ENCODE measurements around the gene ATP2B2. TPM values are rescaled to one million over a fixed set of nuclear protein-coding genes. Genes with fewer than 3 reads are reported as not detected.
A peak's percentile ranks its signal among the peaks of the same experiment; 100 is the strongest.

The ATP2B2 gene
- total and polyA plus RNA-seq, 7 donors: 0.08 to 6.5 (median 0.77) TPM

GRCh38 chr3:10361375-10361774 lies 144.0 kb downstream of the ATP2B2 start:
- WGBS, 3 donors: 25 to 40% (median 29%) methylated on average over 5 of the region's 5 CpGs
- no peak overlapping the region for H3K4me3 ChIP-seq
- H3K27ac ChIP-seq: no peak overlapping the region
- intact Hi-C loops (cut with DNase I): no loop called here
- peaks cover 0 to 14% of the 10 kb centered on the region in 2 donors for H3K36me3 ChIP-seq (ENCODE audit: insufficient read depth in 1 of 2, low read depth in 1 of 2)
- no peaks in the 10 kb centered on the region for H3K4me1 ChIP-seq
- no peaks in the 10 kb centered on the region for H3K27me3 ChIP-seq (ENCODE audit: insufficient read depth in 3 of 3, low read length in 2 of 3)
- DNase-seq (peak in 1 of 2 donors; percentile 49), ATAC-seq (peak in 2 of 4 donors; percentile 50 to 78)
- no peaks in the 10 kb centered on the region for H3K9me3 ChIP-seq
- no peak for TF ChIP-seq CTCF (IDR thresholded peaks at IDR 0.05)

GRCh38 chr3:10360478-10360877 lies 144.9 kb downstream of the ATP2B2 start:
- intact Hi-C loops (cut with DNase I): no loop called here
- H3K9me3 ChIP-seq: no peaks in the 10 kb centered on the region
- 96 to 99% (median 96%) methylated on average over 7 of the region's 7 CpGs for WGBS, 3 donors
- TF ChIP-seq CTCF (IDR thresholded peaks at IDR 0.05): no peak
- H3K27me3 ChIP-seq (ENCODE audit: insufficient read depth in 3 of 3, low read length in 2 of 3): no peaks in the 10 kb centered on the region
- peaks cover 0 to 14% of the 10 kb centered on the region in 2 donors for H3K36me3 ChIP-seq (ENCODE audit: insufficient read depth in 1 of 2, low read depth in 1 of 2)
- no peak for DNase-seq
- ATAC-seq: no peak
- no peak overlapping the region for H3K27ac ChIP-seq
- H3K4me1 ChIP-seq: no peaks in the 10 kb centered on the region
- H3K4me3 ChIP-seq: no peak overlapping the region

- TF ChIP-seq CTCF (IDR thresholded peaks at IDR 0.05): no peak
- 90 to 93% (median 91%) methylated on average over 18 to 19 of the region's 19 CpGs for WGBS, 3 donors
- ATAC-seq (no peak), DNase-seq (peak in 1 of 2 donors; percentile 48)
- Histone ChIP-seq H3K9me3 (no peaks in the 10 kb centered on the region), H3K4me1 (no peaks in the 10 kb centered on the region), H3K4me3 (no peak overlapping the region), H3K36me3 (ENCODE audit: insufficient read depth in 1 of 2, low read depth in 1 of 2) (peaks cover 0 to 14% of the 10 kb centered on the region in 2 donors), H3K27ac (no peak overlapping the region), H3K27me3 (ENCODE audit: insufficient read depth in 3 of 3, low read length in 2 of 3) (no peaks in the 10 kb centered on the region)
- intact Hi-C loops (cut with DNase I): no loop called here
These were observed 145.6 kb downstream of the ATP2B2 start for GRCh38 chr3:10359761-10360161.

- WGBS, 3 donors: 90 to 95% (median 94%) methylated on average over 22 of the region's 22 CpGs
- Histone ChIP-seq H3K4me3 (no peak overlapping the region), H3K36me3 (ENCODE audit: insufficient read depth in 1 of 2, low read depth in 1 of 2) (peaks cover 0 to 18% of the 10 kb centered on the region in 2 donors), H3K27ac (no peak overlapping the region), H3K27me3 (ENCODE audit: insufficient read depth in 3 of 3, low read length in 2 of 3) (no peaks in the 10 kb centered on the region), H3K9me3 (no peaks in the 10 kb centered on the region), H3K4me1 (no peaks in the 10 kb centered on the region)
- intact Hi-C loops (cut with DNase I): no loop called here
- DNase-seq (peak in 1 of 2 donors; percentile 27), ATAC-seq (no peak)
- TF ChIP-seq CTCF (IDR thresholded peaks at IDR 0.05): no peak
These were observed 146.9 kb downstream of the ATP2B2 start for GRCh38 chr3:10358309-10358980.

All from psoas muscle (tissue), 8 donors.